HG03159 (cell line): ENCODE results near the gene CCDC89.

Experiments
- ATAC-seq: cut with Tn5 transposase; IDR thresholded peaks from one replicate; pipeline ENCODE4 v1.9.1; 2021; ENCODE audit warnings: mild to moderate bottlenecking, moderate library complexity; ENCODE audit not compliant: unreplicated experiment

CCDC89 gene

DNA sequence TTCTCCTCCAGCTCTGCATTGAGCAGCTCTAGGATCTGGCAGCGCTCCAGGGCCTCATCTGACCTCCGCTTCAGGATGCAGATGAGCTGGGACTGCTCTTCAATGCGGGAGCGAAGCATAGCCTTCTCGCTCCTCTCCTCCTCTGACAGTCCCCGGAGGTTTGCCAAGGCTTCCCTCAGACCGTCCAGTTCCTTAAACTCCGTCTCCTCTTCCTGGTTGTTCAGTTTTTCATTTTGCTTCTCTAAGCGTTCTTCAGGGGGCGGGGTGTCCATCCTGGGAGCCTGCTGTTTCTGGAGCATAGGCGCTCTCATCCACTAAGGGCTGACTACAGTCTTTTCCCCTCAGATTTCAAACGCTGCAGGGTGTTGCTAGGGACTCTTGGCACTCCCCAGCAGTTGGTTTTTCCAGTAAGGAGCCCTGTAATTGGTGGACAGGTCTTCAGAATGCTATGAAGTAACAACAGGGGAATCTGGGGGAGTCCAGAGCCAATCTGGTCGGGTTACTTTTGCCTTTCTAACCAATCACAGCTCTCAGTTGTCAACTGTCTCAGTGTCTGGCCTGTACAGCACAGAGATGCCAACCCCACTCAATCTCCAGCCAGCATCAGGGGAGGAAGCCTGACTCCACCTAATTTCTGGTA, at the start of gene CCDC89:
Gene CCDC89, minus strand, starts transcription at position 376 of the 640 bp plus-strand sequence. Its CDS starts 65 bp downstream, at position 311.
- no peak for ATAC-seq

DNA sequence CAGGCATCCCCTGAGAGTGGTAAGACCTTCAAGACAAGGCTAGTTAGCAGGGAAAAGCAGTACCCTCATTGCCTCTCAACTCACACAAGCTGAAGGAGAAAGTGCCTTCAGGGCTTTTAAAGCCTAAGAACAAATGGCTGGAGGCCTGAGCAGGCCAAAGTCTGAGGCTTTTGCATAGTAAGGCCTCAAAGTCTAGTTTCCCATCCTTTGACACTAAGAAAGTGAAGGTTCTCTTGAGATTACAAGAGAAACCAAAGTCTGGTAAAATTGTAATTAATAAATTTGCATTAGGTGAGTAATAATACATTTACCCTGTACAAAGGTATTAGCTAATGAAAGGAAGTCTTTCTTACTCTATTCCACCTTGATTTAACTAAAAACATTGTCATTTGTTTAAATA, 47.0 kb upstream of the CCDC89 start:
- no peak for ATAC-seq

DNA sequence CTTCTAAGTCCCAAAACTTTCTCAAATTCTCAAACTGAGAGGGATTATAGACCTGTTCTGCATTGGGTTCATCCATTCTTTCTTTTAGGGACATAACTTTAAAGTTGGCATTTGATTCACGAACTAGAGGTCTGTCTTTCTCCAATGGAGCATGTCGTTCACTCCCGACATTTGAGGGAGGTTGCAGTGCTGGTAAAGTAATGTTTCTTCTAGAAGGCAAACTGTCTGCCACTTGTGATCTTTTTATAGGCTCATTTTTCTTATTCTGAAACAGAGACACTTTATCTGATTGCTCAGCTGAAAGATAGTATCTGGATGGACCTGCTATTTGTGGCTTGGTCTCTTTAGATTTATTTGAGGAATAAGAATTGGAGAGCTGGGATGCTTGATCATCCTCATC, 40.4 kb upstream of the CCDC89 start:
- no peak for ATAC-seq

DNA sequence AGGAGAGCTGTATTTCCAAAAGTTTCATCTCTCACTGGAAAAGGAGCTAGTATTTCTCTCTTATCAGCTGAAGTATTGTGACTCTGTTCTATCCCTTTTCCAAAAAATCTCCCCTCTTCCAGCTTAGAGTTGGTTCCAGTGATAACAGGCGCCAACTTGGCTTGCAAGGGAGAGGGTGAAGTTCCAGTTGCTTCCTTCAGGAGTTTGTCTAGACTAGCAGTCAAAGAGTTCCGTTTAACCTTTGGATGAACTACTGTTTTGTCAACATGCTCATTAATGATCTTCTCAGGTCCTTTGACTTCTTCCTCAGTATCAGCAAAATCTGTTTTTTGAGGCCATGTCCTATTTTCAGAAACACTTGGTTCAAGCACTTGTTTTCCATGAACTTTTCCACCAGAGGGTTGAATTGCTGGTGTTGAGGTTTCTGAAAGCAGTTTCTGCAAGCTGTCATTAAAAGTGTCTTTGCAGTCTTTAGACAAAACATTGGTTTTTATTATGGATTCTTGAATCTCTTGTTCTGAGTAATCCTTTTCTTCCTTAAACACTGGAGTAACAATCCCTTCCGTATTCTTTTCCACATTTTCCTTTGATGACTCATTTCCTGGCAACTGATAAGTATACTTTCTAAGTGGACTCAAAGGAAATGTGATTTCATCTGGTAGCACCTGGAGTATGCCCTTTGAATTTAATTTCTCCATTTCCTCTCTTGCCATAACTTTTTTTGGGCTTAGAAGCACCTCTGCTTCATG, 39.7 kb upstream of the CCDC89 start:
- no peak for ATAC-seq

DNA sequence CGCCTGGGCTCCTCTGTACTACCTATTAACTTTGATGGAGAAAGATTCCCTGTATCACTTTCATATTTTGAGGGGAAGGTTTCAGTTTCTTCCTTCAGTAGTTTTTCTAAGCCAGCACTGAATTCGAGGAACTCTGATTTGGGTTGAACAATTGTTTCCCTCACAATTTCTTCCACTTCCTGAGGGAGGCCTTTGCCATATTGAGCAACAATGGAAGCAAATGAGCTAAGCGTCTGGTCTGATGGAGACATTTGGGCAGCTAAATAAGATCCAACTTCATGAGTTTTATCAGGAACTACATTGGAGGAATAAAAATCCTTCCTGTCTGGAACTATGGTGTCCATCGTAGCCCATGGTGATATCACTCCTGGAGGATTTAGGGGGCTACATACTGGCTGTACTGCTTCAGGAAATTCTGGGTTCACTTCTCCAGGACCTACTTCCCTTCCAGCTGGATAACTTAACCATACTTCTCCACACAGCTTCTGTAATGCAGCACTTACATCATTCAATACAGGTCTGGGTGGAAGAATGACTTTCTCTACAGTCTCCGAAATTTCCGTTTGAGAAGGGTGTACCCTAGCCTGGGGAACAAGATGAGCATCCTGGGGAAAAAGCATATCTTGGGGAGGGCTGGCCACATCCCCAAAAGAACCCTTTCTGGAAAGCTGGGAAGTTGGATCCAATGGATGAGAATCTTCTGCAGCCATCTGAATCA, 38.9 kb upstream of the CCDC89 start:
- ATAC-seq: no peak

DNA sequence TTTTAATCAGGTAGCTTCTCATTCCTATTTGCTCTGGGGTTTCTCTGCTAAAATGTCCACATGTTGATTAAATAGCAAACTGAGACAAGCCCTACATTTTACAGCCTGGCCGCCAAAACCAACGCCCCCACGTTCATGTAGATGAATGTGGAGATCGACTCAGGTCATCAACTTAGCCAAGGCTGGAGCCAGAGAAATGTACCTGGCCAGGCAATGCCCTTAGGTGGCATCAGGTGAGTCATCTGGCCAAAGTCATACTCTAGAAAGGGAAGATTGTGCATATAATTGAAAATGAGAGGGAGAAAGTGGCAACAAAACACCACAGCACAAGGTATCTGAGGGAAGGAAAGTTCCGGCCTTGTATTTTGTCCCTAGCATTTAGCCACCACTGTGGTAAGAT, 37.1 kb upstream of the CCDC89 start:
- no peak for ATAC-seq

DNA sequence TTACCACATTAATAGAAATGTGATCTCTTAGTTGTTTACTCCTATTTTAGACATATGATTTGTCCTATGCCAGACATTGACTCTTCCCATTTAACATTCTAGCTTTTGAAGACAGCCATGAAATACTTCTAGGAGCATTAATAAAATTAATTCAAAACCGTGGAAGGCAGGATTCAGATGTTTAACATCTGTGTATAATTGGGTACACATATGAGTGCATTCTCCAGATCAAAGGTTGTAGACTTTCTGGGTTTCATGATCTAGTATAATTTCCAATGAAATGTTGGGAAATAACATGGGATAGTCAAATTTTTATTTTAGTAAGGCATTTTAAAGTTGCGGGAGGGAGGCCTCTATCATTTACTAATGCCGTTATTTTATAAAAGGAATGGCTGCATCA, 35.2 kb upstream of the CCDC89 start:
- ATAC-seq: no peak

DNA sequence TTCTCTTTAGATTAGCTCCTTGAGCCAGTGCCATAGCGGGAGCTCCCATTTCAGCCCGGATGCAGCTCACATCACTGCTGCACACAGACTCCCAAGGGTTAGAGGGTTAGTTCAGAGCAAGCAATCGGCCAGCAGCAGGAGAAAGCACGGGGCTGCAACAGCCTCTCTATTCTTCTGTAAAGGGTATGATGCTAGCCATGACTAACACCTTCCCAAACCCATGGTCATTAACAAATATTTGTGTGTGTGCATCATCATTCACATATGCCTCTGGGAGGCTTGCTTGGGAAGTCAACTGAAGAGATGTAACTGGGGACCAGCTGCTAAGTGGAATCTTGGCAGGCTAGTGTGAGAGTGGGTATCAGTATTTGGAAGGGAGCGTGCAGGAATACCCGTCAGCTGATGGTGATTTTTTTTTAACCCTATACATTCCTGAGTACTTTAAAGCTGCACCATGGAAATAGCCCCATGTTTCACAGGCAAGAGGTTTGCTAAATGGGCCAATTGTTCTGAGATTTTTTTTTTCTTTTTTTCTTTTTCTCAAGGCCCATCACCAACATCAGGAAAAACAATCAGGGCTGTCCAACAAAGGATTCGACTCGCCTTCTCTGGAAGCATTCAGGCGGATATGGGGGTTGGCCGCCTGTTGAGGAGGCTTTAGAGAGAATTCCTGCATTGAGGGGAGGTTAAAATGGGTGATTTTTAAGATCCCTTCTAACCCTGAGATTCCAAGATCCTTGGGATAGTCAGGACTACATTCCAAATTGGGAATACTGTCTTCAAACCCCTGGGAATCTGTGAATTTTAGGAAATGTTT, 33.2 kb upstream of the CCDC89 start:
- no peak for ATAC-seq

DNA sequence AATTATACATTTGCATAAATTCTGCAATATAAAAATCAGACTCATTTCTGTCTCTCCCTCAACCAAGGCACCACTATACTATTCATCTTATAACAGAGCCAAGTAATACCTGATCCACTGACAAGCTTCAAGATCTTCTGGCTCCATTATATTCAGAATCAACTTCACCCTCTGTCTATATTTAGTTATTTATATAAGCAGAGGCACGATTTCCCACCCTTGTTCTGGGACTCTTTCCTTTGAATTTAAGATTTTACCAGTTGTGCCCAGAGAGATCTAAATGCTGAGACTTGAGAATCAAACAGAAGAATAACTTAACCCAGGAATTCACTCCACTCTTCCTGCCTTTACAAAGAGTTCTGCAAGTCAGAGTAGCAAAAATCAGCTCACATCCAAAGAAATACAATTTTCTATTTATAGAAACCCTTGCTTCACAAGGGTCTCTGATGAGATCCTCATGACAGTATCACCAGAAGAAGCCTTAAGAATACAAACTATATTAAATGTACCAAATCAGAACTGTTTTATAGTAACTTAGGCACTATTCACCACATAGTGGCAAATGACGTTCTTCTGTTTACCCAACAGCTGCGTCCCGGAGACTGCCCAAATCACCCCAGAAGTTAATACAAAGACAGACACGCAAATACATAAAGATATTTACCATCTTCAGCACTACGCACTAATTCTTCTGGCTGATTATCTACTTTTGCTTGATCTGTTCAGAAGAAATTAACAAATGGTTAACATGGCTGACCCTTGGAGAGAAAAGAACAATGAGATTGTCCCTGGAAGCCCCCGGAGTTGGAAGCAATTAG, 32.3 kb upstream of the CCDC89 start:
- ATAC-seq: no peak

DNA sequence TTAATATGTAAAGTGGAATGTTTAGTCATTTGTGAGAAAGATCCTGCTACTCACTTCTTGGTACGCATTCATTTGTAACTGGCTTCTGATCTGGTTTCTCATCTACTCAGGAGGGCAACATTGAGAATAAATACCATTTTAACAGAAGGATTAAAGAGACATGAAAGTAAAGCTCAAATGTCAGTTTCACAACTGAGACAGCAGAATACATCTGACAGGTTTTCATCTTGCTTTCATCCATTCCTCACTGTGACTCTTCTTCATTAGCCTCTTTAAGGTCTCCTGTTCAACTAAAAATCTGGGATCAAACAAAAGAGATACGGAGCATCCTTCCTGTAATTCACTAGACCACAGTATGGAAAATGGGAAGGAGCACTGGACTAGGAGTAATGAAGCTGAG, 31.4 kb upstream of the CCDC89 start:
- ATAC-seq: no peak

DNA sequence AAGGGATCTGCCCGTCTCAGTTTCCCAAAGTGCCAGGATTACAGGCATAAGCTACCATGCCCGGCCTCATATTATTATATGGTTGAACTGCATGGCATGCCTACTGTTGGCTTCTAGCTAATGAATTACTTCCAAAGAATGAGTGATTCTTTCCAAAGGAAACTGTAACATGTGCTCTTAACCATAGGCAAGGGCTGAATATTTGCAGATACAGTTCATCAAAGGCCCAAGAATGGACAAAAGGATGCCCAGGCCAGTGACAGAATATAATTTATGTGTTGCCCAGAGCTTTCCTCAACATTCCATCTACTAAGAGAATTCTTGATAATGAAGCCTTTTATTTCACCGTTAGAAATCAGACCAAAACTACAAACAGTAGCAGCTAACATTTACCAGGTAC, 27.0 kb upstream of the CCDC89 start:
- ATAC-seq: no peak

DNA sequence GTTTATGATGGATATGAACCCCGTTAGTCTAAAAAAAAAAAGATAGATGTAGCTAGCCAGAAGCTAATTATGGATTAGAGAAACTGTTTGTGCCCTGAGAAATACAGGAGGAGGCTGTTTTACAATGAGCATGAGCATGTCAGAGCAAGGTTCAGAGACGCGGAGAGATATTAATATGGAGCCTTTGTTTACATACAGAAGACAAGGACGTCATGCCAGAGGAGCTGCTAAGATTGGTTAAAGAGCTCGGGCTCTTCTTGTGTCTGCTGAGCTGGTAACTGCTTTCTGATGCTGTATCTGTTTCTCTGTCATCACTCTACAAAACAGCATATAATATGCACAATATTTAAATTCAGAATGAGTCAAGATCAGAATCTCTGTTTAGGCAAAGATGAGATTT, 24.9 kb upstream of the CCDC89 start:
- ATAC-seq: no peak

DNA sequence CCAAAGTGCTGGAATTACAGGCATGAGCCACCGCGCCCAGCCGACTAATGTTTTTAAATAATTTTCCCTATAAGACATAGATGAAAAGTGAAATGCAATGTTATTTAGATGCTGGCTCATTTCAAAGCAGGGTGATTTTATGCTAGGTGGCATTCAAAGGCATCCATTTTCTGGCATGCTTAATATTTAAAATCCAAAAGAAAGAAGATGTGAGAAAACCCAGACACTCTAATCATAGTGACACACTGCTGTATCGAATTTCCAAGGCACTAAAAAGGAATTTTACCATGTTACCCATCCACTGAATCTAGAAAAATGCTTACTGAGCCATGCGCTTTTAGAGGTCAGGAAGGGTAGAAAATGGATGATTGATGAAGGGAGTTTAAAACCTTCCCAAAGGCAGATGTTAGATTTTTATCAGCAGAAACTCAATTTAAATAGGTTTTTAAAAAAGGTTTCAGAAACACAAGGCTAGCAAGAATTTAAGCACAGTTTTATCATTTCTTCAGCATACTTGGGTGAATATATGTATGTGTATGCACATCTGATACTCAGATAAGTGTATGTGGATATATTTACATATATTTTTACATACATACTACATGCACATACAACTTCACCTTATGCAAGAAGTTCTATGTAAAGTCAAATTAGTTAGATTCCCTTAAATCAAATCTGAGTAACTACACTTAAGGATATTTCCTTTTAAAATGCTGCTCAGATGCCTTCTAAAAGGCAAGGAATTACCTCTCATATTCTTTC, 24.1 kb upstream of the CCDC89 start:
- ATAC-seq: no peak

DNA sequence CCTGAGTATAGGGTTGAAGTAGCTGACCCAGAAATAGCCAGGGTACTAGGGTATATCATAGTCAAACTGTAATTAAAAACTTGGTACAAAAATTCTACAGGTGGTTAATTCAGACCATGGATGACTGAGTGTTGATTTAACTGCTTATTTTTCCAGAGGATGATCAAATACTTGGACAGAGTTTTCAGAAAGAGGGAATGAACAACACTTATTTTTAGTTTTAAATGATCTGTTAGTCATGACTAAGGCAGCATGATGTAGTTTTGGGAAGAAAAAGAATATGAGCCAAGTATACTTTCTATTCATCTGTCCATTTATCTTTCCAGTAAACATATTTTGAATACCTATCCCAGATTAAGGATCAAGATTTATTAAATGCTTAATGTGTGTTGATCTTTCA, 19.8 kb upstream of the CCDC89 start:
- ATAC-seq: no peak

DNA sequence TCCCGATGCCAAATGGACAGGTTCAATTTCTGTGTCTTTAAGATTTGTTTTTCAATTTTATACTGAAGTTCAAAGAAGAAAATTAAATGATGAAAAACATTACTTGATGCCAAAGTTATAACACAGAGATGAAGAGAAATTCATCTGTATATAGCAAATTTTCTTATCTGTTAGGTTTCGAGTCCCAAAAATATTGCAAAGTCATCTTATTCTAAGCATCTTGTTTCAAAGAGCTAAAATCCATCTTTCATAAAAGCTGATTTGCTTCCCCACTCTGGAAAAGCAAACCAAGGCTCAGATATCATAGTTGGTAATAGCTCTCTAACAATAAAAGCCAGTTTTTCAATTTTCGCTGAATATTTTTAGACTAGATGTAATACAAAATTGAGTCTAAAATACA, 19.0 kb upstream of the CCDC89 start:
- ATAC-seq: no peak

DNA sequence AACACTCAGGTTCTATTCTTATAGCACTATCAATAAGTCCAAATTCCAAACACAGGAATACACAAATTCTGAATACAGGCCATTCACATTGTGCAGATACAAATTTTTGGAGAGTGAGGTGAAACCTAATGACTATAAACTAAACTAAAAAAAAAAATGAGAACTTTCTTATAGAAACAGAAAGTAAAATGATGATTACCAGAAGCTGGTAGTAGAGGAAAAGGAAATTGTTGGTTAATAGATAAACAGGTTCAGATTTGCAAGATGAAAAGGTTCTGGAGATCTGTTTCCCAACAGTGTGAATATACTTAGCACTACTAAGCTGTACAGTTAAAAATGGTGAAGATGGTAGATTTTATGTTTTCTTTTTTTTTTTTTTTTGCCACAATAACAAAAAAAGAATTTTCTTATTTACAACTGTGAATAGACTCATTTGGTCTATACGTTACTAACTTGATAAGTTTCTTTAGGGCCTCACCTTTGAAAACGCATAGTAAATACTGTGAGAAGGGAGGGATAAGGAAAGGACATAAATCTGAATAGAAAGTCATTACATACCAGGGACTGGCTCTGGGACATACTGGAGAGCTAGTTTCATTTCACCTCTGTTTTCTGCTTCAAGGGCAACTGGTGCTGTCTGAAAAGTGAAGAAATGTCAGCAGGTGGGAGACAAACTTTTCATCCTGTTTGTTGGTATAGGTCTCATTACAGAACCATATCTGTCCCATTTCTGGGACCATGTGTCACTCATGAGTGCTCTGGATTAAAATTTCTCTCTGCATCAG, 14.2 kb upstream of the CCDC89 start:
- ATAC-seq: peak; percentile 77

DNA sequence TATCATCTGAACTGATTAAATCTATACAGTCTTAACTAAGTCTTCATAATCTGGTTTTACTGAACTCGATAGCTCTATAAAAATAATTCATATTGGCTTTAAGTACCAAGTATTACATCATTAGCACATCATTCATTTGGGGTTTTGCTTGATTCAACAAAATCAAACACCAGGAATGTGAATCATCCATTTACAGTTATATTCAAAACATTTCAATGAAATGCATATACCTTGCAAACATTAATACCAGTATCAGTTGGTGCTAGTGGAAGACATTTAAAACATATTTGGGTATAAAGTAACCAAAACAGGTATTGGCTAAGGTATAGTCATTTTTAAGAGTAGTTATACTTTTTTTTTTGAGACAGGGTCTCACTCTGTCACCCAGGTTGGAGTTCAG, 12.2 kb upstream of the CCDC89 start:
- ATAC-seq: no peak

DNA sequence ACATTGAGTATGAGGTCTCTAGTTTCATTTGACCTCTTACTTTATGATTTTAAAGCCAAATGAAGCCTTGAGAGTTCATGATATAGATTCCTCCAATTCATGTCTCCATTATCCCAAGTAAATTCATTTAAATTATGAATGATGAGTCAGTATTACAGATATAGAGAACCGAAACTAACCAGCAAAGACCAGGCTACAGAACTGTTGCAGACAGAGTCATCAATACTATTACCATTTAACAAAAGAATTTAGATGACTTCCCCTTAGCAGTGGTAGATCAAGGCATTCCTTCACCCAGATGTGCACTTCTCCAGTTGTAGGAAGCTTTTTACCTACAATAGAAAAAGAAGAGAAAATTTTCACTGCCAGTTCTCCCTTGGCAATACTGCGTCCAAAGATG, 11.8 kb upstream of the CCDC89 start:
- no peak for ATAC-seq

DNA sequence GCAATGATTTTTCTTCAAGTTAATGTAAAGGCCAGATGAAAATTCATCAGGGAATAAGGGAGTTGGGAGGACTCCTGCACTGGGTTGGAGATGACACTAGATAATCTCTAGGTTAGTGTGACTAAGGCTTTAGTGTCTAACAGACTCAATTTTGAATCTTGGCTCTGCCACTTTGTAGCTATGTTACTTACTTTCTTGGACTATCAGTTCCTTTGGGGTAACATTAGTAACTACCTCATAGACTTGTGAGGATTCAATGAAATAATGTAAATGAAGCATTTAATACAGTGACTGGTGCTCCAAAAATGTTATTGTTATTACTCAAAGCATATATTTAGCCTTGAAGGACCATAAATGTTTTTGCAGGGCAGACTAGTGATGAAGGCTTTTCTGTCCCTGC, 9.6 kb upstream of the CCDC89 start:
- ATAC-seq: no peak
